Activated CD4-positive, alpha-beta memory T cell treated with anti-CD3 and anti-CD28 coated beads for 36 hours (primary cell): ENCODE results near the gene SLC4A8. TPM values are rescaled to one million over a fixed set of nuclear protein-coding genes. Genes with fewer than 3 reads are reported as not detected.

Experiments
- CTCF ChIA-PET: fragments of 350-600 bp; sonication (Branson Sonifier 250); formaldehyde crosslinking; loops from one replicate; lab custom pipeline; 2021; ENCODE audit warnings: antibody characterized with exemption, inconsistent platforms; lab: Charles Lee
- POLR2A ChIA-PET: fragments of 350-600 bp; sonication (Branson Sonifier 250); formaldehyde crosslinking; loops from one replicate; lab custom pipeline; 2021; ENCODE audit warnings: antibody characterized with exemption; lab: Charles Lee
- DNase-seq: peaks from one replicate; pipeline ENCODE4 v3.0.0-alpha.2; 2020
- H3K27ac Mint-ChIP-seq: one replicate; pipeline ENCODE4 v1.8.0; 2021; ENCODE audit warnings: mixed read lengths
- H3K27me3 Mint-ChIP-seq: one replicate; pipeline ENCODE4 v1.8.0; 2021; ENCODE audit warnings: mixed read lengths
- H3K36me3 Mint-ChIP-seq: one replicate; pipeline ENCODE4 v1.8.0; 2021; ENCODE audit warnings: mixed read lengths
- H3K4me1 Mint-ChIP-seq: one replicate; pipeline ENCODE4 v1.8.0; 2021; ENCODE audit warnings: low read depth, mixed read lengths
- H3K4me3 Mint-ChIP-seq: one replicate; pipeline ENCODE4 v1.8.0; 2021; ENCODE audit warnings: mild to moderate bottlenecking, mixed read lengths
- H3K9me3 Mint-ChIP-seq: one replicate; pipeline ENCODE4 v1.8.0; 2021; ENCODE audit warnings: mixed read lengths
- intact Hi-C: fragments of 100-400 bp; cut with micrococcal nuclease; formaldehyde crosslinking; loops from one replicate; pipeline ENCODE4 v1.15.1; 2023
- total RNA-seq, 2 experiments: library from RNA; stranded (reverse); gene quantifications; one replicate each; pipeline ENCODE4 v1.2.3, GENCODE V29; 2021

Gene SLC4A8
- total RNA-seq, 2 experiments from 2014 or later: 1.8 to 3.7 TPM

DNA sequence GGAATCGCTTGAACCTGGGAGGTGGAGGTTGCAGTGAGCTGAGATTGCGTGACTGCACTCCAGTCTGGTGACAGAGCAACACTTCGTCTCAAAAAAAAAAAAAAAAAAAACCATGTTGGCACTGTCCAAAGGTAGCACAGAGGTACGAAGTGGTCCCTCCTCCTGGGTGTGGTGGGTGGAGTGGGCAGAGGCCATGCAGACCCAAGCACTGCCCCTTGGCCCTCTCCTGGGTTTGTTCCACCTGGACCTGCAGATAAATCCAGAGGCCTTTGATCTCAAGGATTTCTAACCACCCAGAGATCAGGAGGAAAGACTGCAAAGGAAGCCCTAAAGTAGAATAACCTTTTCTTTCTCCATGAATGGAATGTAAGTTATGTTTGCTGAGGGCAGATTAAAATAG lies 24.7 kb upstream of the SLC4A8 start:
- CTCF ChIA-PET: no interaction called here
- H3K4me1 Mint-ChIP-seq: peaks cover 13% of the 10 kb centered on the region
- no peak overlapping the region for H3K27ac Mint-ChIP-seq
- H3K36me3 Mint-ChIP-seq: no peaks in the 10 kb centered on the region
- no peaks in the 10 kb centered on the region for H3K27me3 Mint-ChIP-seq
- no peaks in the 10 kb centered on the region for H3K9me3 Mint-ChIP-seq
- DNase-seq: no peak
- POLR2A ChIA-PET: no interaction called here
- intact Hi-C loops: loop anchor here (10.0 kb wide), 2 partner anchors 425 to 575 kb away; no protein-coding TSS in a partner anchor
- H3K4me3 Mint-ChIP-seq: no peak overlapping the region

DNA sequence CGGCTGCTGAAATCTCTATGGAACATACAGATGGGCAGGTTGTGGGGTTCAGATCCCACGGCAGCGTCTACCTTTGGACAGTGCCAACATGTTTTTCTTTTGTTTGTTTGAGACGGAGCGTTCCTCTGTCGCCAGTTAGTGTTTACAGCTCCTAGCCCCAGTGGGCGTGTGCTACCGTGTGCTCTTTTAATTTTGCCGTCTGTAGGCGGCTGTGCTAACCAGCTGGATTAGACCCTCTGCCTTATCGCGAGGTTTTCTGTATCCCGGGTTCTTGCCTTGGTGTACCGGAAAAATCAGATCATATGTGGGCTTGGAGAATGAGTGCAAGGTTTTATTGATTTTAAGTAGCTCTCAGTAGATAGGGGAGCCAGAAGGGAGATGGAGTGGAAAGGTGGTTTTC lies 23.6 kb upstream of the SLC4A8 start:
- no peak overlapping the region for H3K27ac Mint-ChIP-seq
- CTCF ChIA-PET: interaction anchor here (0.7 kb wide), 1 partner anchor 19 kb away, joined by 3 read pairs; no protein-coding TSS in a partner anchor
- H3K9me3 Mint-ChIP-seq: no peaks in the 10 kb centered on the region
- no peak for DNase-seq
- H3K27me3 Mint-ChIP-seq: no peaks in the 10 kb centered on the region
- H3K36me3 Mint-ChIP-seq: no peaks in the 10 kb centered on the region
- no peak overlapping the region for H3K4me3 Mint-ChIP-seq
- H3K4me1 Mint-ChIP-seq: peaks cover 2% of the 10 kb centered on the region
- POLR2A ChIA-PET: no interaction called here
- intact Hi-C loops: no loop called here

DNA sequence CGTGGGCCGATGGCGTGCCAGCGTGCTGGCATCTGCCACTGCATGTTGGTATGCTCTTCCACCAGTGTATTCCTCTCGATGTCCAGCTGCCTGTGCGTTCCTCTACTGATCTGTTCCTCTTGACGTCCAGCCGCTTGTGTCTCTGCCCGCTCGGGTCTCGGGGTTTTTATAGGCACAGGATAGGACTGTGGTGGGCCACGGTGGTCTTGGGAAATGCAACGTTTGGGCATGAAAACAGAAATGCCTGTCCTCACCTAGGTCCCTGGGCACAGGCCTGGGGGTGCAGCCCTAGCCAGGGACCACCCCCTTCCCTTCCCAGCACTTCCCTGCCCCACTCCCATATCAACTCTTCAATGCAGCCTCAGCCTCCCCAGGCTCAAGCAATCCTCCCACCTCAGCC lies 23.1 kb upstream of the SLC4A8 start:
- no peaks in the 10 kb centered on the region for H3K4me1 Mint-ChIP-seq

DNA sequence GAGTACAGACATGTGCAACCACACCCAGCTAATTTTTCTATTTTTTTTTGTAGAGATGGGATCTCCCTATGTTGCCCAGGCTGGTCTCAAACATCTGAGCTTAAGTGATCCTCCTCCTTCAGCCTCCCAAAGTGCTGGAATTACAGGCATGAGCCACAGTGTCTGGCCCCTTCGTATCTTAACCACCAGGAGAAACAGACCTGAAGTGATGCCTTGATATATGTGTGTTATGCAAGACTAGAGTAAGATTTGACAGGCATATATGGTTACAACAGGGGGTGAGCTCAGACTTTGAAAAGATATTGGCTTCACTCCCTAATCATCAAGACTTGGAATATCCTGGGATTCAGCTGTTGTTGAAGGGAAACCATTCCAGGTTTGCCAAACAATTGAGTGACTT lies 22.7 kb upstream of the SLC4A8 start:
- H3K9me3 Mint-ChIP-seq: no peaks in the 10 kb centered on the region
- H3K4me3 Mint-ChIP-seq: no peak overlapping the region
- H3K4me1 Mint-ChIP-seq: no peaks in the 10 kb centered on the region
- H3K36me3 Mint-ChIP-seq: no peaks in the 10 kb centered on the region
- ChIA-PET POLR2A (no interaction called here), CTCF (interaction anchor here (0.5 to 0.9 kb wide), 3 partner anchors 10 to 151 kb away, joined by 3 read pairs; no protein-coding TSS in a partner anchor)
- intact Hi-C loops: no loop called here
- no peak overlapping the region for H3K27ac Mint-ChIP-seq
- DNase-seq: no peak
- no peaks in the 10 kb centered on the region for H3K27me3 Mint-ChIP-seq

More for the DNA sequence above, 23.1 kb upstream of the SLC4A8 start:
- H3K36me3 Mint-ChIP-seq: no peaks in the 10 kb centered on the region
- no peak for DNase-seq
- no peak overlapping the region for H3K4me3 Mint-ChIP-seq
- intact Hi-C loops: no loop called here
- no peaks in the 10 kb centered on the region for H3K27me3 Mint-ChIP-seq
- H3K9me3 Mint-ChIP-seq: no peaks in the 10 kb centered on the region
- H3K27ac Mint-ChIP-seq: no peak overlapping the region
- ChIA-PET POLR2A (no interaction called here), CTCF (interaction anchor here (0.5 to 0.9 kb wide), 3 partner anchors 10 to 151 kb away, joined by 3 read pairs; no protein-coding TSS in a partner anchor)

DNA sequence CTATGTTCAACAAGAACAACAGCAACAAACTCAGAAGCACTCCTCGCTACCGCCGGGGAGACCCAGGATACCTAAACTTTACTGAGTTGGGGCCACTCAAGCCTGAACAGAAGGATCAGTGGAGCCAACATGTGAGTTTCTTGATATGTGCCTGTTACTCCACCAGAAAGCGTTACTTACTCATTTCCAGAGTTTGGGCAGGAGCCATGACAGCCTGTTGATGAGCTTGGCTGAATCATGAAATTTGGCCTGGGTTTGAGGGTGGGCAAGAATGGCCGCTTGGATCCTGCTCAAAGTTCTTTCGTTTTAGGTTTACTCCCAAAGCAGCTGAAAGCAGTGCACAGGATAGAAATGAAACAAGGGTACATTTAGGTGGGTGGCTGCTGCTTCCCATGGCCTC lies 21.5 kb upstream of the SLC4A8 start:
- Mint-ChIP-seq H3K36me3 (no peaks in the 10 kb centered on the region), H3K4me1 (no peaks in the 10 kb centered on the region), H3K27ac (no peak overlapping the region), H3K4me3 (no peak overlapping the region), H3K27me3 (no peaks in the 10 kb centered on the region), H3K9me3 (no peaks in the 10 kb centered on the region)
- POLR2A ChIA-PET: no interaction called here
- CTCF ChIA-PET: interaction anchor here (0.6 kb wide), 1 partner anchor 753 kb away, joined by 3 read pairs; no protein-coding TSS in a partner anchor
- intact Hi-C loops: no loop called here
- no peak for DNase-seq

DNA sequence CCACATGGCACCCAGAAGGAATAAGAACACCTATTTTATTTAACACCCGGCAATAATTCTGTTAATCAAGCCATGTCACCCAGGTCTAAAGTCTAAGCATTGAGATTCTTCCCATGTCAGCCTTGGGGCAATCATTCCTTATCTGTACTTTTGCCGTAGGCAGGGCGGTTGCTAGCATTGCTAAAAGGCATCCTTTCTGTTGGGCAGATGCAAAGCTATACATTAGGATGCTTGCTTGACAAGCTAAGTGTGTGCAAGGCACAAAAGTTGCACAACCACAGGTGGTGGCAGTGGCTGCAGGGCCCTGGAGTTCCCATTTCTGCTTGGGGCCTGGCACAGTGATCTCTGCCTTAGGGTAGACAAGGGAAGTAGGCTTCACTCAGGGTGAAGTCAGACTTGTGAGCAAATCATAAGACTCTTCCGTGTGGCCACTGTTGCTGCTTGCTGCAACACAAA lies 20.9 kb upstream of the SLC4A8 start:
- no peak for DNase-seq
- Mint-ChIP-seq H3K4me1 (no peaks in the 10 kb centered on the region), H3K27ac (no peak overlapping the region), H3K4me3 (no peak overlapping the region), H3K36me3 (no peaks in the 10 kb centered on the region), H3K27me3 (no peaks in the 10 kb centered on the region), H3K9me3 (no peaks in the 10 kb centered on the region)
- CTCF ChIA-PET: interaction anchor here (1.2 kb wide), 1 partner anchor 17 kb away, joined by 5 read pairs; no protein-coding TSS in a partner anchor
- POLR2A ChIA-PET: no interaction called here
- intact Hi-C loops: no loop called here

DNA sequence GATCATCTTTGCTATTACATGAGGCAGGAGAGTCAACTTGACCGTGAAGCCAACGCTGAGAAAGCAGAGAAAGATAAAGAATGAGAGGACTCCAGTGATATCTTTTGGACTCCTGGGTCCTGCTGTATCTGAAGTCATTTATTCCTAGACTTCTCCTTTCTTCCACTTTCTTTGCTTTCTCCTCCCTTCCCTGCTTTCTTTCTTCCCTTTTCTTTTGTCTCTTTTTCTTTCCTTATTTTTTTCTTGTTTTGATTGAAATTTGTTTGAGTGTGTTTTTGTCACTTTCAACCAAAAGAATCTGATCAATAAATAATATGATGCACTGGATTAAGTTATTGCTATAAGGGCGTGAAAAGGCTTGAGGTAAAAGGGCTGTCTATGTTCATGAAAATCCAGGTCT lies 20.0 kb upstream of the SLC4A8 start:
- CTCF ChIA-PET: interaction anchor here (1.2 kb wide), 1 partner anchor 16 kb away, joined by 5 read pairs; no protein-coding TSS in a partner anchor
- POLR2A ChIA-PET: no interaction called here
- no peaks in the 10 kb centered on the region for H3K4me1 Mint-ChIP-seq

DNA sequence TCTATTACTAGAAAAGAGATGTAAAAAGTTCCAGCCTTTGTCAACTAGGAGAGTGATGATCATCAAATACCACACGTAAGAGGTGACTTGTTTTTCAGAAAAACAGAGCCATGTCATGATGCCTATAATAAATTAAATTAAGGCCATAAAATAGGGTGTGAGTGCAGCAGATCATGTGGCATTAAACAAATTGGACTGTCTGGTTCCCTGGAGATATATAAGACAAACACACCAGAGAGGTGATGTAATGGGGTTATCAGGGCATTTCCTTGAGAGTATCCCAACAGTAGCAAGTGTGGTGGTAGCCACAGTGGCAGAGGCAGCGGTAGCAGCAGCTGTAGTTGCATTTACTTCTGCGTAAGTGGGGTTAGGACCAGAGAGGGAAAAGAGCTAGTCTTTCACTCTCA lies 18.8 kb upstream of the SLC4A8 start:
- intact Hi-C loops: no loop called here
- CTCF ChIA-PET: no interaction called here
- Mint-ChIP-seq H3K27ac (no peak overlapping the region), H3K4me3 (no peak overlapping the region), H3K27me3 (no peaks in the 10 kb centered on the region), H3K9me3 (no peaks in the 10 kb centered on the region), H3K36me3 (no peaks in the 10 kb centered on the region), H3K4me1 (no peaks in the 10 kb centered on the region)
- POLR2A ChIA-PET: no interaction called here
- DNase-seq: no peak

More for the DNA sequence above, 20.0 kb upstream of the SLC4A8 start:
- no peak overlapping the region for H3K27ac Mint-ChIP-seq
- no peak overlapping the region for H3K4me3 Mint-ChIP-seq
- no peak for DNase-seq
- intact Hi-C loops: no loop called here
- H3K36me3 Mint-ChIP-seq: no peaks in the 10 kb centered on the region
- H3K9me3 Mint-ChIP-seq: no peaks in the 10 kb centered on the region
- H3K27me3 Mint-ChIP-seq: no peaks in the 10 kb centered on the region

DNA sequence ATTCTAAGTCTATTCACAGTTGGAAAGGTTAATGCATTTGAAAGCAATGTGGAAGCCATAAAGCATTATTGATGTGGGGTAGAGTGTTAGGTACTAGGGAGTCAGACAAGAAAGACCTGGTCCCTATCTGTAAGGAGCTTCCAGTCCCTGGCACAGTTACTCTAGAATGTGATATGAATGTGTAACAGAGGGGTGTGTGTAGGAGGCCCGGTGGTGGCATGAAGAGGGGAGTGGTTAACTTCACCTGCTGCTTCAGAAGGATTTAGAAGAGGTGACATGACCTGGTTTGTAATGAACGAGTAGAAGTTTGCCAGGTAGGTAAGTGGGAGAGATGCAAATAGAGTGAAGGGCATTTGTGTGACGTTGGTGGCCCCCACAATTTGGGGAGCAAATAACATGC lies 18.3 kb upstream of the SLC4A8 start:
- no peaks in the 10 kb centered on the region for H3K36me3 Mint-ChIP-seq
- POLR2A ChIA-PET: no interaction called here
- no peaks in the 10 kb centered on the region for H3K27me3 Mint-ChIP-seq
- intact Hi-C loops: no loop called here
- no peak overlapping the region for H3K4me3 Mint-ChIP-seq
- DNase-seq: no peak
- no peaks in the 10 kb centered on the region for H3K4me1 Mint-ChIP-seq
- H3K9me3 Mint-ChIP-seq: no peaks in the 10 kb centered on the region
- H3K27ac Mint-ChIP-seq: no peak overlapping the region
- CTCF ChIA-PET: no interaction called here

DNA sequence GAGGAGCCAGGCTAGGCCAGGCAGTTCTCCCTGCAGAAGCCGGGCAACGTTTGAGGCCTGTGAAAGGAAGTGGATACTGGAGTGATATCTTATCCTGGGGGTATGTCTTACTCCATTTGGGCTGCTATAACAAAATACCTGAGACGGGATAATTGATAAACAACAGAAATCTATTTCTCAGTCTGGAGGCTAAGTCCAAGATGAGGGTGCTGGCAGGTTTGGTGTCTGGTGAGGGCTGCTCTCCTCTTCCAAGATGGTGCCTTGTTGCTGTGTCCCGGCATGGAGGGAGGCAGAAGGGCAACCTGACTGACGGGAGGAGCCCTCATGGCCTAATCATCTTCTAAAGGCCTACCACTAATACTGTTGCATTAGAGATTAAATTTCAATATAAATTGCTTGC lies 17.8 kb upstream of the SLC4A8 start:
- Mint-ChIP-seq H3K36me3 (no peaks in the 10 kb centered on the region), H3K4me3 (no peak overlapping the region), H3K4me1 (no peaks in the 10 kb centered on the region), H3K9me3 (no peaks in the 10 kb centered on the region), H3K27me3 (no peaks in the 10 kb centered on the region), H3K27ac (no peak overlapping the region)
- no peak for DNase-seq
- CTCF ChIA-PET: interaction anchor here (0.6 kb wide), 1 partner anchor 12 kb away, joined by 3 read pairs; no protein-coding TSS in a partner anchor
- intact Hi-C loops: no loop called here
- POLR2A ChIA-PET: no interaction called here

DNA sequence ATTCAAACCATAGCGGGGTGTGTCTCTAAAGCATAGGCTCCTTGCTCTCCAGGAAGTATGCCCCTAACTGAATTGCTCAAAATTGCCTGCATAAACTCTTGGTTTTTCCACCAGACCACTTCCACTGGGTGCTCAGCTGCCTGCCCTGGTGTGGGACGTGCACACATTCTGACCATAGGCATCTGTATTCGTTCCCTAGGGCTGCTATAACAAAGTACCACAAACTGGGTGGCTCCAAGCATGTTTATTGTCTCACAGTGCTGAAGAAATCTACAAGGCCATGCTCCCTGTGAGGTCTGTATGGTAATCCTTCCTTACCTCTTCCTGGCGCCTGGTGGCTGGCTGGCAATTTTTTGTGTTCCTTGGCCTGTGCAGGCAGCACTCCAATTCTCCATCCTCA lies 17.0 kb upstream of the SLC4A8 start:
- H3K27me3 Mint-ChIP-seq: no peaks in the 10 kb centered on the region
- intact Hi-C loops: no loop called here
- no peak overlapping the region for H3K4me3 Mint-ChIP-seq
- H3K4me1 Mint-ChIP-seq: no peaks in the 10 kb centered on the region
- H3K36me3 Mint-ChIP-seq: no peaks in the 10 kb centered on the region
- ChIA-PET POLR2A (no interaction called here), CTCF (no interaction called here)
- no peaks in the 10 kb centered on the region for H3K9me3 Mint-ChIP-seq
- no peak overlapping the region for H3K27ac Mint-ChIP-seq
- DNase-seq: no peak

DNA sequence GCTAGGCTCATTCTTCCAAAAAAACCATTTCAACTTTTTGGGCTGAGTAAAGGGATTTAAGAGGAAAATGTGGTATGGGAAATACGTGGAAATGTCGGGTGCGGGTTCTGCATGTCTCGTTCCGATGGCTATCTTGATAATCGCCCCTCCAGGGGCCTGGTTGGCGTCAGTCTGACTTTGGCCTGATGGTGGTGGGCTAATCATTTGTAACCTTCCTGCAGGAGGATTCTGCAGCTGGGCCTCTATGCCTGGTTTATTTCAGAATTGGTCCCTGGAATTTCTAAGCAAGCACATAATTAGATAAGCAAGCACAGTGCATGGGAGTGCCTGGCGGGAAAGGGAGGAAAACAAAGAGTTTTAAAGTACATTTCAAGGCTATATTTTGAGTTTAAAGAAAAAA lies 14.8 kb upstream of the SLC4A8 start:
- POLR2A ChIA-PET: interaction anchor here (0.7 kb wide), 1 partner anchor 255 kb away, joined by 4 read pairs; no protein-coding TSS in a partner anchor
- no peaks in the 10 kb centered on the region for H3K27me3 Mint-ChIP-seq
- H3K4me3 Mint-ChIP-seq: no peak overlapping the region
- intact Hi-C loops: no loop called here
- no peak overlapping the region for H3K27ac Mint-ChIP-seq
- no peaks in the 10 kb centered on the region for H3K36me3 Mint-ChIP-seq
- DNase-seq: no peak
- CTCF ChIA-PET: interaction anchor here (0.7 kb wide), 1 partner anchor 11 kb away, joined by 3 read pairs; no protein-coding TSS in a partner anchor
- no peaks in the 10 kb centered on the region for H3K4me1 Mint-ChIP-seq
- H3K9me3 Mint-ChIP-seq: no peaks in the 10 kb centered on the region

DNA sequence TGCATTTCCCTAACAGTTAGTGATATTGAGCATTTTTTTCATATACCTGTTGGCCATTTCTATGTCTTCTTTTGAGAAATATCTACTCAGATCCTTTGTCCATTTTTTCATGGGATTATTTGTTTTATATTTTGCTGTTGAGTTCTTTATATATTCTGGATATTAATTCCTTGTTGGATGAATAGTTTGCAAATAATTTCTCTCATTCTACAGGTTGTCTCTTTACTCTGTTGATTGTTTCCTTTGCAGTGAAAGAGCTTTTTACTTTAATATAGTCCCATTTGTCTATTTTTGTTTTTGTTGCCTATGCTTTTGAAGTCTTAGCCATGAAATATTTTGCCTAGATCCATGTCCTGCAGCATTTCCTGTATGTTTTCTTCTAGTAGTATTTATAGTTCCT lies 11.5 kb upstream of the SLC4A8 start:
- POLR2A ChIA-PET: no interaction called here
- CTCF ChIA-PET: interaction anchor here (1.9 kb wide), 1 partner anchor 8 kb away, joined by 4 read pairs; no protein-coding TSS in a partner anchor

More for the DNA sequence above, 11.5 kb upstream of the SLC4A8 start:
- Mint-ChIP-seq H3K4me1 (no peaks in the 10 kb centered on the region), H3K27me3 (no peaks in the 10 kb centered on the region), H3K4me3 (no peak overlapping the region), H3K9me3 (no peaks in the 10 kb centered on the region), H3K27ac (no peak overlapping the region), H3K36me3 (no peaks in the 10 kb centered on the region)
- DNase-seq: no peak
- intact Hi-C loops: no loop called here
